Esophagus squamous epithelium (tissue), 5 donors: ENCODE results near the gene CCNJ. TPM values are rescaled to one million over a fixed set of nuclear protein-coding genes. Genes with fewer than 3 reads are reported as not detected.
"Not testable (repeated sequence)": the region's sequence is repeated elsewhere in the genome, so short reads cannot be mapped to it uniquely, and the experiment has no call there.

Experiments
- DNase-seq: peaks from one replicate; lab custom pipeline; 2025; lab: John Stamatoyannopoulos, UW
- H3K27ac ChIP-seq, 4 donors: fragments of 200-600 bp; sonication (generic); one replicate each; pipeline ENCODE4 v1.5.1; 2016 to 2019; ENCODE audit warnings: mild to moderate bottlenecking in 1 of 4
- H3K27me3 ChIP-seq, 4 donors: fragments of 200-600 bp; sonication (generic); 1 replicate in 3 of 4; 2 replicates in 1 of 4; pipeline versions ENCODE4 v1.5.1 to v1.6.0; 2017 to 2021; ENCODE audit warnings: antibody characterized with exemption in 1 of 4
- H3K36me3 ChIP-seq, 3 donors: fragments of 200-600 bp; sonication (generic); one replicate each; pipeline ENCODE4 v1.5.1; 2016 to 2019
- H3K4me1 ChIP-seq, 3 donors: fragments of 200-600 bp; sonication (generic); one replicate each; pipeline ENCODE4 v1.5.1; 2017 to 2019
- H3K4me3 ChIP-seq, 4 donors: fragments of 200-600 bp; sonication (generic); 1 replicate in 3 of 4; 2 replicates in 1 of 4; pipeline ENCODE4 v1.5.1; 2016 to 2019; ENCODE audit warnings: mild to moderate bottlenecking in 2 of 4, moderate library complexity in 1 of 4
- H3K9me3 ChIP-seq, 3 donors: fragments of 200-600 bp; sonication (generic); one replicate each; pipeline ENCODE4 v1.5.1; 2016 to 2019
- POLR2A ChIP-seq, 4 donors: fragments of 450-650 bp; IDR thresholded peaks; one replicate each; pipeline ENCODE4 v1.6.1; 2017; ENCODE audit warnings: antibody characterized with exemption in 4 of 4, mild to moderate bottlenecking in 4 of 4, moderate library complexity in 3 of 4
- WGBS, 2 donors: methylation state at CpG; one replicate each; pipeline ENCODE4 v1.1.5; 2018; 5-methylcytosine and 5-hydroxymethylcytosine counted together
- intact Hi-C: fragments of 100-400 bp; cut with DNase I; formaldehyde crosslinking; loops from one replicate; pipeline ENCODE4 v1.15.0; 2022
- total RNA-seq, 4 donors: library from RNA; depleted of rRNA; stranded (reverse); fragments of >200 nt; gene quantifications; one replicate each; pipeline ENCODE4 v1.1.0, GENCODE V29; 2016
- TF ChIP-seq, protein P1 (sequence below), 6 experiments: fragments of 450-650 bp in 4 of 6; fragments of 200-600 bp in 2 of 6; sonication (generic) in 2 of 6; IDR thresholded peaks; one replicate each; pipeline ENCODE4 v1.5.1; 2016 to 2019; ENCODE audit warnings: antibody characterized with exemption in 6 of 6, mild to moderate bottlenecking in 4 of 6, moderate library complexity in 4 of 6
- donor health status: DM: yes; HTN: yes; CAD: no.

The CCNJ gene
- total RNA-seq, 4 donors from 2014 or later: 1.5 to 4.2 (median 2.8) TPM

DNA sequence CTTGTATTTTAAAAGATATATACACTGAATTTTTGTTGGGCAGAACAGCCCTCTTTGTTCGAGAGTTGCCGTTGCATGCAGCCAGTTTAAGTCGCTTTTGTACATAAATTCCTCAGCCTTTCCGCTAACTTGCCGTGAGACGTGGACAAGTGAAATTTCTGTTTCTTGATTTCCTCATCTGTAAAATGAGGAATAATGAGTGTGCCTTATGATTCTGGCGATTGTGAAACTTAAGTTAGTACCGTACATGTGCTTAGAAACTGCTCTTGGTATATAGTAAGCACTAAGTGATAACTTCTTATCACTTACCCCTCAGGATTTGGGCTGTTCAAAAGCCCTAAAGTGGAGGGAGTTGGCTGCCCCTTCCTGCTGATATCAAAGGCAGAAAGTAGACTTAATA, 1.4 kb downstream of the CCNJ start:
- WGBS, 2 donors: 24 to 39% methylated on average over 8 of the region's 8 CpGs
- TF ChIP-seq POLR2A (IDR thresholded peaks at IDR 0.05): no peak
- TF ChIP-seq, protein P1, sequence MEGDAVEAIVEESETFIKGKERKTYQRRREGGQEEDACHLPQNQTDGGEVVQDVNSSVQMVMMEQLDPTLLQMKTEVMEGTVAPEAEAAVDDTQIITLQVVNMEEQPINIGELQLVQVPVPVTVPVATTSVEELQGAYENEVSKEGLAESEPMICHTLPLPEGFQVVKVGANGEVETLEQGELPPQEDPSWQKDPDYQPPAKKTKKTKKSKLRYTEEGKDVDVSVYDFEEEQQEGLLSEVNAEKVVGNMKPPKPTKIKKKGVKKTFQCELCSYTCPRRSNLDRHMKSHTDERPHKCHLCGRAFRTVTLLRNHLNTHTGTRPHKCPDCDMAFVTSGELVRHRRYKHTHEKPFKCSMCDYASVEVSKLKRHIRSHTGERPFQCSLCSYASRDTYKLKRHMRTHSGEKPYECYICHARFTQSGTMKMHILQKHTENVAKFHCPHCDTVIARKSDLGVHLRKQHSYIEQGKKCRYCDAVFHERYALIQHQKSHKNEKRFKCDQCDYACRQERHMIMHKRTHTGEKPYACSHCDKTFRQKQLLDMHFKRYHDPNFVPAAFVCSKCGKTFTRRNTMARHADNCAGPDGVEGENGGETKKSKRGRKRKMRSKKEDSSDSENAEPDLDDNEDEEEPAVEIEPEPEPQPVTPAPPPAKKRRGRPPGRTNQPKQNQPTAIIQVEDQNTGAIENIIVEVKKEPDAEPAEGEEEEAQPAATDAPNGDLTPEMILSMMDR (IDR thresholded peaks at IDR 0.05): no peak
- no peaks in the 10 kb centered on the region for H3K9me3 ChIP-seq
- no peak for DNase-seq
- H3K4me1 ChIP-seq: peaks cover 0 to 36% (median 4%) of the 10 kb centered on the region in 3 donors
- peak overlapping the region; percentile 82 to 90 (median 86) for H3K27ac ChIP-seq
- intact Hi-C loops: no loop called here
- peaks cover 0 to 11% (median 0%) of the 10 kb centered on the region in 3 donors for H3K36me3 ChIP-seq
- H3K4me3 ChIP-seq: peak overlapping the region; percentile 74 to 91 (median 76)
- no peaks in the 10 kb centered on the region for H3K27me3 ChIP-seq

DNA sequence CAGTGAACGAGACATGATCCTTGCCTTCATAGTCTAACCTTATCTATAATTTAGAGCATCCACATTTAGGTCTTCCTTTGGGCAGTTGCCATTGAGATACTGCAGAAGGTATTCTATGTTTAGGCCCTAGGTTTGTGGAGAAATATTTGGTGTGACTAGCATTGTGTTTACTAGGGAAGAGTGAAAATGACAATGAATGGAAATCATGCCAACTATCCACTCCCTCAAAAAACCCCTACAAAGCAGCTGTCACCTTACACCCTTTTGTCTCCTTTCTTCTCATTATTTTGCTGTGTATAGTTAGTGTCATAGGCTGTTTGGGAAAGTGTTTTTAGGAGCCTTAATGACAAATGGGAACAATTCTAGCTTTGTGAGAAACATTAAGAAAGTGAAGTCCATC, 3.2 kb downstream of the CCNJ start:
- Histone ChIP-seq H3K27ac (no peak overlapping the region), H3K4me1 (peaks cover 0 to 36% (median 4%) of the 10 kb centered on the region in 3 donors), H3K4me3 (no peak overlapping the region), H3K9me3 (no peaks in the 10 kb centered on the region), H3K27me3 (no peaks in the 10 kb centered on the region), H3K36me3 (peaks cover 0 to 22% (median 0%) of the 10 kb centered on the region in 3 donors)
- intact Hi-C loops: no loop called here
- no peak for TF ChIP-seq POLR2A (IDR thresholded peaks at IDR 0.05)
- DNase-seq: no peak
- 100% methylated on average over 1 of the region's 1 CpG for WGBS, 2 donors

DNA sequence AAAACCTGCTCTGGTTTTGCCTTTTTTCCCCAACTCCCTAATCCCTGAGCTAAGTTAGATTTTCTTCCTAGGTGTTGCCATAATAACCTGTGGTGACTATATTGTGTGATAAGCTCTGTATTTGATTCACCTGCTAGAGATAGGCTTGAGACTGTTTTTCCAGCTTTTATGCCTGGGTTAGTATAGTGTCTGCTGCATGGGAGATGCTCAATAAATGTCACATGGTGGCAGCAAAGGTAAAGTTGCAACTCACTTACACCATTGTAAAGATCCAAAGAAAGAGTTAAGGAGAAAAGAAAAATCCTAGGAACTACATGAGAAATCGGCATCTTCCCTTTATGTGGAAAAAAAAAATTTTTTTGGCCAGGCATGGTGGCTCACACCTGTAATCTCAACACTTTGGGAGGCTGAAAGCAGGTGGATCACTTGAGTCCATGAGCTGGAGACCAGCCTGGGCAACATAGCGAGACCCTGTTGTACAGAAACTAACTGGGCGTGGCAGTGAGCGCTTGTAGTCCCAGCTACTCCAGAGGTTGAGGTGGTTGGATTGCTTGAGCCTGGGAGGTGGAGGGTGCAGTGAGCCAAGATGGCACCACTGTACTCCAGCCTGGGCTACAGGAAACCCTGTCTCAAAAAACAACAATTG, 3.7 kb downstream of the CCNJ start:
- H3K27me3 ChIP-seq: no peaks in the 10 kb centered on the region
- peaks cover 0 to 28% (median 0%) of the 10 kb centered on the region in 3 donors for H3K36me3 ChIP-seq
- 80 to 91% methylated on average over 1 to 4 of the region's 4 CpGs for WGBS, 2 donors
- H3K27ac ChIP-seq: no peak overlapping the region
- intact Hi-C loops: no loop called here
- TF ChIP-seq POLR2A (IDR thresholded peaks at IDR 0.05): no peak
- TF ChIP-seq, protein P1 (IDR thresholded peaks at IDR 0.05): no peak
- peaks cover 0 to 36% (median 4%) of the 10 kb centered on the region in 3 donors for H3K4me1 ChIP-seq
- no peak for DNase-seq
- no peaks in the 10 kb centered on the region for H3K9me3 ChIP-seq
- no peak overlapping the region for H3K4me3 ChIP-seq

DNA sequence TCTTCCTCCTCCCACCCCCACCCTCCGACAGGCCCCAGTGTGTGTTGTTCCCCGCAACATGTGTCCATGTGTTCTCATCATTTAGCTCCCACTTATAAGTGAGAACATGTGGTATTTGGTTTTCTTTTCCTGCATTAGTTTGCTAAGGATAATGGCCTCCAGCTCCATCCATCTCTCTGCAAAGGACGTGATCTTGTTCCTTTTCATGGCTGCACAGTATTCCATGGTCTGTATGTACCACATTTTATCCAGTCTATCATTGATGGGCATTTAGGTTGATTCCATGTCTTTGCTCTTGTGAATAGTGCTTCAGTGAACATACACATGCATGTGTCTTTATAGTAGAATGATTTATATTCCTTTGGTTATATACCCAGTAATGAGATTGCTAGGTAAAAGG, 4.5 kb downstream of the CCNJ start:
- Histone ChIP-seq H3K36me3 (peaks cover 0 to 34% (median 0%) of the 10 kb centered on the region in 3 donors), H3K4me1 (peaks cover 0 to 30% (median 3%) of the 10 kb centered on the region in 3 donors)
- DNase-seq, H3K4me3 ChIP-seq, H3K27me3 ChIP-seq, intact Hi-C loops, H3K9me3 ChIP-seq, H3K27ac ChIP-seq: not testable (repeated sequence)
- WGBS, 2 donors: 92 to 100% methylated on average over 2 of the region's 3 CpGs

DNA sequence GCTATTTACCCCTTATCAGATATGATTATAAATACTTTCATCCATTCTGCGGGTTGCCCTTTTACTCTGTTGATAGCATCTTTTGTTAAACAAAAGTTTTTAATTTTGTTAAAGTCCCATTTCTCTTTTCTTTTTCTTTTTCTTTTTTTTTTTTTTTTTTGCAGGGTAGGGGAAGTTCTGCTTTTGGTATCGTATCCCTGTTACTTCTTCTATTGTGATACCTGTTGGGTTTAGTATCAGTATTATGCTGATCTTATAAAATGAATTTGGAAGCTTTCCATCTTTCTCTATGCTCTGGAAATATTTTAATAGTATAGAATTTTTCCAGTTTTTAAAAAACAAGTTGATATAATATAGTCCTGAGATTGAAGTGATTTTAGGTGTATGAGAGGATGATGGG, 6.0 kb downstream of the CCNJ start:
- Histone ChIP-seq H3K4me3 (no peak overlapping the region), H3K27ac (no peak overlapping the region), H3K9me3 (no peaks in the 10 kb centered on the region), H3K36me3 (peaks cover 0 to 34% (median 0%) of the 10 kb centered on the region in 3 donors), H3K27me3 (no peaks in the 10 kb centered on the region), H3K4me1 (peaks cover 0 to 25% (median 0%) of the 10 kb centered on the region in 3 donors)
- DNase-seq: no peak
- no peak for TF ChIP-seq POLR2A (IDR thresholded peaks at IDR 0.05)
- intact Hi-C loops: no loop called here
- 77 to 78% methylated on average over 2 of the region's 2 CpGs for WGBS, 2 donors

DNA sequence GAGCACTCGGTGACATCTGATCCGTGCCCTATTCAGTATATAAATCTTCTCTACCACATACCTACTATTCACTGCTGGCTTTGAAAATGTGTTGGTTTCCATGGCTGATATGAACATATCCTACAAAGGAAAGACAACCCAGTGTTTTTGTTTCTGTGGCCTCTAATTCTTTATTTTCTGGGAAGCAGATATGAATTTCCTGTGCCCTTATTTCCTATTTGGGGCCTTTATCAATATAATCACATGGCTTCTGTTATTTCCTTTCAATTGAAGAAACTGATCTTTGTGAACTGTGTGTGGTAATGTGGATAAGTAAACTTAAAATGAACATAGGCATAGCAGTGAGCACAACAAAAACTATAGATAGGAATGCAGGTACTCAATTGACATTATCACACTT, 10.6 kb downstream of the CCNJ start:
- Histone ChIP-seq H3K27me3 (no peaks in the 10 kb centered on the region), H3K4me1 (no peaks in the 10 kb centered on the region), H3K9me3 (no peaks in the 10 kb centered on the region), H3K27ac (no peak overlapping the region), H3K36me3 (peaks cover 0 to 54% (median 0%) of the 10 kb centered on the region in 3 donors), H3K4me3 (no peak overlapping the region)
- TF ChIP-seq POLR2A (IDR thresholded peaks at IDR 0.05): no peak
- TF ChIP-seq, protein P1 (IDR thresholded peaks at IDR 0.05): no peak
- WGBS, 2 donors: 77 to 85% methylated on average over 2 of the region's 2 CpGs
- no peak for DNase-seq
- intact Hi-C loops: no loop called here
